Stimulated activated CD4-positive, alpha-beta T cell treated with anti-CD3 and anti-CD28 coated beads, Interleukin-2, amount 100 ng/mL, for 24 hours (primary cell): ENCODE measurements around the gene LIPI.
A peak's percentile ranks its signal among the peaks of the same experiment; 100 is the strongest.
"Not testable (repeated sequence)": the region's sequence is repeated elsewhere in the genome, so short reads cannot be mapped to it uniquely, and the experiment has no call there.

Experiments used
- DNase-seq, 2 donors: peaks; one replicate each; pipeline ENCODE4 v3.0.0-alpha.2; 2020

Gene LIPI

GRCh38 chr21:14210738-14211137 is at the start of gene LIPI:
Gene LIPI, minus strand, starts transcription at chr21:14210955. Its CDS starts 110 bp downstream, at chr21:14210845.
- no peak for DNase-seq

- DNase-seq, result no peak
These were observed 49.5 kb upstream of the LIPI start for GRCh38 chr21:14260174-14260764.

GRCh38 chr21:14259747-14260146 is 49.0 kb upstream of the LIPI start:
- DNase-seq, result no peak

- DNase-seq, result no peak
These were observed 40.6 kb upstream of the LIPI start for GRCh38 chr21:14251336-14251735.

GRCh38 chr21:14245711-14246110 is 35.0 kb upstream of the LIPI start:
- no peak for DNase-seq

GRCh38 chr21:14244911-14245310 is 34.2 kb upstream of the LIPI start:
- DNase-seq, result no peak

- no peak for DNase-seq
These were observed 33.1 kb upstream of the LIPI start for GRCh38 chr21:14243874-14244273.

- DNase-seq, result no peak
These were observed 32.7 kb upstream of the LIPI start for GRCh38 chr21:14243461-14243860.

- DNase-seq, result no peak
These were observed 30.5 kb upstream of the LIPI start for GRCh38 chr21:14241297-14241696.

- no peak for DNase-seq
These were observed 28.5 kb upstream of the LIPI start for GRCh38 chr21:14239281-14239680.

GRCh38 chr21:14236180-14236579 is 25.4 kb upstream of the LIPI start:
- no peak for DNase-seq

GRCh38 chr21:14235101-14235500 is 24.3 kb upstream of the LIPI start:
- DNase-seq, result no peak

- DNase-seq, result no peak
These were observed 18.6 kb upstream of the LIPI start for GRCh38 chr21:14229399-14229798.

GRCh38 chr21:14223365-14223764 is 12.6 kb upstream of the LIPI start:
- no peak for DNase-seq

GRCh38 chr21:14215971-14216641 is 5.4 kb upstream of the LIPI start, which contains the start of gene RBM11:
Gene RBM11, plus strand, starts transcription at chr21:14216157. Its CDS starts 30 bp downstream, at chr21:14216187.
- peak; percentile 80 to 86 for DNase-seq

- no peak for DNase-seq
These were observed 2.4 kb upstream of the LIPI start for GRCh38 chr21:14213164-14213563.

GRCh38 chr21:14206222-14206621 is 4.5 kb downstream of the LIPI start:
- no peak for DNase-seq

GRCh38 chr21:14166463-14167223 is 44.1 kb downstream of the LIPI start:
- not testable (repeated sequence) for DNase-seq

GRCh38 chr21:14143999-14144398 is 66.8 kb downstream of the LIPI start:
- DNase-seq, result no peak

- no peak for DNase-seq
These were observed 86.5 kb downstream of the LIPI start for GRCh38 chr21:14124266-14124665.

GRCh38 chr21:14121719-14122118 is 89.0 kb downstream of the LIPI start:
- no peak for DNase-seq

- DNase-seq, result peak; percentile 30 to 57
These were observed 90.5 kb downstream of the LIPI start for GRCh38 chr21:14120091-14120734.

- DNase-seq, result no peak
These were observed 91.7 kb downstream of the LIPI start for GRCh38 chr21:14119038-14119437.
